Breast epithelium (tissue), 3 donors: ENCODE data around the gene JCHAIN.

Experiments used
- POLR2A ChIP-seq: fragments of 450-650 bp; IDR thresholded peaks from one replicate; pipeline ENCODE4 v1.6.1; 2016; ENCODE audit warnings: antibody characterized with exemption, mild to moderate bottlenecking, moderate library complexity
- TF ChIP-seq, protein P1 (sequence below), 3 donors: fragments of 450-650 bp; IDR thresholded peaks; one replicate each; pipeline ENCODE4 v1.5.1; 2016 to 2017; ENCODE audit warnings: antibody characterized with exemption in 3 of 3, mild to moderate bottlenecking in 3 of 3, moderate library complexity in 3 of 3

DNA sequence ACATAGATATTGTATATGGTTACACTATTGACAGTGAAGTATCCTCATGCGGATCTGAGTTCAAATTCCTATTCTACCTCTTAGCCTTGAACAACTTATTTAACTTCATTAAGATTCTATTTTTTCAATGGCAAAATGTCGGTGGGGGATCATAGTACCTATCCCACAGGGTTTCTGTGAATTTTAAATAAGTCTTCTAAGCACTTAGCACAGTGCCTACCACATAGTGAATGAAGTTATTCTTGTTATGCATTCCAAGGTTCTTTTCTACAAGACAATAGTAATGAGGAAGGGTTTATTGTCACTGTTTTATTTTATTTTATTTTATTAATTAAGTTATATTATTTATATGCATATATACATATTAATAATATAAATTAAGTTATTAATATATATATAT lies 46.5 kb downstream of the JCHAIN start:
- TF ChIP-seq, protein P1, sequence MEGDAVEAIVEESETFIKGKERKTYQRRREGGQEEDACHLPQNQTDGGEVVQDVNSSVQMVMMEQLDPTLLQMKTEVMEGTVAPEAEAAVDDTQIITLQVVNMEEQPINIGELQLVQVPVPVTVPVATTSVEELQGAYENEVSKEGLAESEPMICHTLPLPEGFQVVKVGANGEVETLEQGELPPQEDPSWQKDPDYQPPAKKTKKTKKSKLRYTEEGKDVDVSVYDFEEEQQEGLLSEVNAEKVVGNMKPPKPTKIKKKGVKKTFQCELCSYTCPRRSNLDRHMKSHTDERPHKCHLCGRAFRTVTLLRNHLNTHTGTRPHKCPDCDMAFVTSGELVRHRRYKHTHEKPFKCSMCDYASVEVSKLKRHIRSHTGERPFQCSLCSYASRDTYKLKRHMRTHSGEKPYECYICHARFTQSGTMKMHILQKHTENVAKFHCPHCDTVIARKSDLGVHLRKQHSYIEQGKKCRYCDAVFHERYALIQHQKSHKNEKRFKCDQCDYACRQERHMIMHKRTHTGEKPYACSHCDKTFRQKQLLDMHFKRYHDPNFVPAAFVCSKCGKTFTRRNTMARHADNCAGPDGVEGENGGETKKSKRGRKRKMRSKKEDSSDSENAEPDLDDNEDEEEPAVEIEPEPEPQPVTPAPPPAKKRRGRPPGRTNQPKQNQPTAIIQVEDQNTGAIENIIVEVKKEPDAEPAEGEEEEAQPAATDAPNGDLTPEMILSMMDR (IDR thresholded peaks at IDR 0.05), result no peak
- no peak for TF ChIP-seq POLR2A
